H9 (cell line): ENCODE results near the gene ZP1. TPM values are rescaled to one million over a fixed set of nuclear protein-coding genes. Genes with fewer than 3 reads are reported as not detected.

Experiments
- DNase-seq: peaks from one replicate; pipeline ENCODE4 v3.0.0-alpha.2; 2017
- H2AFZ ChIP-seq: one replicate; pipeline ENCODE4 v1.6.1; 2013; ENCODE audit warnings: mild to moderate bottlenecking, low read length, control low read depth, moderate library complexity
- H2AK5ac ChIP-seq: 2 replicates; pipeline ENCODE4 v1.6.1; 2013; ENCODE audit warnings: low read length, control low read depth, mixed read lengths; ENCODE audit not compliant: insufficient read length
- H2BK120ac ChIP-seq: one replicate; pipeline ENCODE4 v1.6.1; 2013; ENCODE audit warnings: low read depth, mild to moderate bottlenecking, low read length, control low read depth, inconsistent platforms; ENCODE audit not compliant: poor library complexity, severe bottlenecking
- H2BK12ac ChIP-seq: 2 replicates; pipeline ENCODE4 v1.6.1; 2013; ENCODE audit warnings: low read length, control low read depth, mixed read lengths, low read depth; ENCODE audit not compliant: insufficient read length
- H2BK15ac ChIP-seq: 2 replicates; pipeline ENCODE4 v1.6.1; 2013; ENCODE audit warnings: low read depth, low read length, control low read depth
- H2BK20ac ChIP-seq: one replicate; pipeline ENCODE4 v1.6.1; 2013; ENCODE audit warnings: low read depth, mild to moderate bottlenecking, low read length, control low read depth, inconsistent platforms; ENCODE audit not compliant: poor library complexity, severe bottlenecking
- H2BK5ac ChIP-seq: 2 replicates; pipeline ENCODE4 v1.6.1; 2013; ENCODE audit warnings: low read length, control low read depth, mixed read lengths; ENCODE audit not compliant: insufficient read length
- H3K14ac ChIP-seq: 2 replicates; pipeline ENCODE4 v1.6.1; 2013; ENCODE audit warnings: low read length, control low read depth; ENCODE audit not compliant: insufficient read depth
- H3K18ac ChIP-seq: 2 replicates; pipeline ENCODE4 v1.6.1; 2013; ENCODE audit warnings: low read depth, mild to moderate bottlenecking, mixed read lengths, low read length, control low read depth; ENCODE audit not compliant: insufficient read length
- H3K23ac ChIP-seq: 2 replicates; pipeline ENCODE4 v1.6.1; 2013; ENCODE audit warnings: low read length, control low read depth, mixed read lengths, low read depth; ENCODE audit not compliant: insufficient read length
- H3K23me2 ChIP-seq: 2 replicates; pipeline ENCODE4 v1.6.1; 2013; ENCODE audit warnings: low read depth, mild to moderate bottlenecking, mixed read lengths, low read length, control low read depth; ENCODE audit not compliant: insufficient read length, poor library complexity, severe bottlenecking
- H3K27ac ChIP-seq: 2 replicates; pipeline ENCODE4 v1.5.1; 2013; ENCODE audit warnings: low read length, control low read depth, mixed read lengths, low read depth; ENCODE audit not compliant: insufficient read length
- H3K27me3 ChIP-seq: 2 replicates; pipeline ENCODE4 v1.6.1; 2013; ENCODE audit warnings: low read length, control low read depth, inconsistent platforms; ENCODE audit not compliant: insufficient read depth
- H3K4ac ChIP-seq: 2 replicates; pipeline ENCODE4 v1.6.1; 2013; ENCODE audit warnings: low read depth, mild to moderate bottlenecking, control low read depth, inconsistent platforms, low read length, moderate library complexity
- H3K4me1 ChIP-seq: 2 replicates; pipeline ENCODE4 v1.6.1; 2013; ENCODE audit warnings: low read length, control low read depth, inconsistent platforms; ENCODE audit not compliant: insufficient read depth
- H3K4me2 ChIP-seq: 2 replicates; pipeline ENCODE4 v1.6.1; 2013; ENCODE audit warnings: low read length, control low read depth, mixed read lengths; ENCODE audit not compliant: insufficient read length, insufficient read depth
- H3K56ac ChIP-seq: 2 replicates; pipeline ENCODE4 v1.6.1; 2013; ENCODE audit warnings: low read depth, mild to moderate bottlenecking, mixed read lengths, low read length, control low read depth; ENCODE audit not compliant: insufficient read length
- H3K79me1 ChIP-seq: 2 replicates; pipeline ENCODE4 v1.6.1; 2013; ENCODE audit warnings: low read depth, mild to moderate bottlenecking, moderate library complexity, low read length, control low read depth, inconsistent platforms; ENCODE audit not compliant: insufficient read depth, poor library complexity, severe bottlenecking
- H3K79me2 ChIP-seq: 2 replicates; pipeline ENCODE4 v1.6.1; 2013; ENCODE audit warnings: low read length, control low read depth, inconsistent platforms; ENCODE audit not compliant: insufficient read depth
- H3K9ac ChIP-seq: 2 replicates; pipeline ENCODE4 v1.6.1; 2013; ENCODE audit warnings: low read length, control low read depth, mixed read lengths; ENCODE audit not compliant: insufficient read length; ENCODE audit errors: extremely low read depth
- H3K9me3 ChIP-seq: one replicate; pipeline ENCODE4 v1.6.1; 2013; ENCODE audit warnings: low read depth, low read length, inconsistent platforms; ENCODE audit not compliant: control insufficient read depth
- H3T11ph ChIP-seq: one replicate; pipeline ENCODE4 v1.6.1; 2013; ENCODE audit warnings: mild to moderate bottlenecking, low read length, control low read depth, inconsistent platforms
- H4K20me1 ChIP-seq: one replicate; pipeline ENCODE4 v1.6.1; 2013; ENCODE audit not compliant: control insufficient read depth, insufficient read length, insufficient read depth
- H4K5ac ChIP-seq: 2 replicates; pipeline ENCODE4 v1.6.1; 2013; ENCODE audit warnings: low read depth, mild to moderate bottlenecking, mixed read lengths, low read length, control low read depth; ENCODE audit not compliant: insufficient read length
- H4K8ac ChIP-seq: replicated peaks from 2 replicates; pipeline ENCODE4 v1.6.1; 2013; ENCODE audit warnings: low read length, control low read depth, mixed read lengths, low read depth; ENCODE audit not compliant: insufficient read length
- H4K91ac ChIP-seq: 2 replicates; pipeline ENCODE4 v1.6.1; 2013; ENCODE audit warnings: low read depth, mild to moderate bottlenecking, moderate library complexity, mixed read lengths, low read length, control low read depth; ENCODE audit not compliant: insufficient read length
- H3K27ac Mint-ChIP-seq, 3 experiments: 2 replicates in 2 of 3; 3 replicates in 1 of 3; pipeline ENCODE4 v1.8.0; 2020 to 2021; ENCODE audit warnings: mixed read lengths in 3 of 3, mild to moderate bottlenecking in 1 of 3, moderate library complexity in 1 of 3
- H3K27me3 Mint-ChIP-seq: 2 replicates; pipeline ENCODE4 v1.8.0; 2021; ENCODE audit warnings: low read depth, mild to moderate bottlenecking, moderate library complexity, mixed read lengths
- H3K36me3 Mint-ChIP-seq, 3 experiments: 2 replicates in 2 of 3; 3 replicates in 1 of 3; pipeline ENCODE4 v1.8.0; 2020 to 2021; ENCODE audit warnings: low read depth in 3 of 3, mixed read lengths in 3 of 3; ENCODE audit not compliant: insufficient read depth in 1 of 3
- H3K4me1 Mint-ChIP-seq, 2 experiments: 2 replicates each; pipeline ENCODE4 v1.8.0; 2020; ENCODE audit warnings: mixed read lengths in 2 of 2
- H3K4me3 Mint-ChIP-seq, 2 experiments: 2 replicates in 1 of 2; 3 replicates in 1 of 2; pipeline ENCODE4 v1.8.0; 2020 to 2021; ENCODE audit warnings: mild to moderate bottlenecking in 2 of 2, mixed read lengths in 2 of 2, moderate library complexity in 1 of 2
- H3K9me3 Mint-ChIP-seq, 2 experiments: 2 replicates in 1 of 2; 3 replicates in 1 of 2; pipeline ENCODE4 v1.8.0; 2020; ENCODE audit warnings: mild to moderate bottlenecking in 2 of 2, mixed read lengths in 2 of 2, moderate library complexity in 1 of 2
- WGBS: extraction: QIAGEN DNeasy Blood & Tissue Kit; methylation state at CpG from one replicate; pipeline ENCODE4 v1.1.7; 2013; ENCODE audit warnings: missing lambda C conversion rate, low lambda C conversion rate, mixed read lengths; ENCODE audit not compliant: insufficient read length; ENCODE audit errors: extremely low coverage; 5-methylcytosine and 5-hydroxymethylcytosine counted together
- total RNA-seq: library from RNA; stranded (reverse); gene quantifications from 2 replicates; pipeline ENCODE4 v1.2.1, GENCODE V29; 2021
- TF ChIP-seq, protein P1 (sequence below): fragments of 200-600 bp; sonication (generic); conservative IDR thresholded peaks from 3 replicates; pipeline ENCODE4 v1.8.0; 2021; ENCODE audit warnings: antibody characterized with exemption, mild to moderate bottlenecking

ZP1 gene
- total RNA-seq, 1 experiment from 2014 or later, result not detected

DNA sequence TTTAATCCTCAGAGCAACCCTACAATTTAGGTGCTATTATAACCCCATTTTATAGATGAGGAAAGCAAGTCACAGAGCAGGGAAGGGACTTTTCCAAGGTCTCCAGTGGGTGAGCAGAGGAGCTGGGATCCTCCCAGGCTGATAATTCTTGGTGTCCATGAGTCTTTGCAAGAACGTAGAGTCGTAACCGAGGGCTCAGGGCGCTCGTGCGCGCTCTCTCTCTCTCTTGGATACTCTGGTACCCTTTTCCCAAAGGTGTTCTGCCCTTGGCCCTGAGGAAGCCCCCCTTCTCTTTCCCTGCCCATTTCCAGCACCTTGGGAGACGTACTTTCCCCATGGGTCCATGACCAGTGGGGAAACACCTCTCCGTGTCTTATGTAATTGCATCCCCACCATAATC is 5.2 kb upstream of the ZP1 start:
- Histone ChIP-seq H3K79me2 (no peaks in the 10 kb centered on the region), H3K23me2 (no peaks in the 10 kb centered on the region), H3K14ac (no peak overlapping the region), H2BK120ac (no peak overlapping the region), H3K9me3 (no peaks in the 10 kb centered on the region), H3K23ac (no peak overlapping the region), H3K27me3 (no peaks in the 10 kb centered on the region), H3K18ac (no peak overlapping the region), H3K27ac (no peak overlapping the region), H4K8ac (no peak overlapping the region), H2BK15ac (no peak overlapping the region), H4K91ac (no peak overlapping the region), H2BK5ac (no peak overlapping the region), H3K4me1 (no peaks in the 10 kb centered on the region; the same call in 1 of the 2 replicates), H3K4ac (no peak overlapping the region), H3K56ac (no peak overlapping the region), H2BK12ac (no peak overlapping the region), H4K20me1 (no peaks in the 10 kb centered on the region), H3K79me1 (no peaks in the 10 kb centered on the region), H4K5ac (no peak overlapping the region), H2AK5ac (no peak overlapping the region), H3T11ph (no peak overlapping the region), H2AFZ (no peak overlapping the region), H3K4me2 (no peak overlapping the region), H2BK20ac (no peak overlapping the region), H3K9ac (no peak overlapping the region)
- H3K27ac Mint-ChIP-seq, result no peak overlapping the region; a peak in 1 of 7 replicates
- no peak for DNase-seq
- H3K9me3 Mint-ChIP-seq, result peaks cover 0 to 2% of the 10 kb centered on the region in 2 experiments; a peak in 1 of 5 replicates
- no peaks in the 10 kb centered on the region; a peak in 1 of 7 replicates for H3K36me3 Mint-ChIP-seq
- no CpG with 5 or more reads among the region's 9 CpGs for WGBS
- no peak overlapping the region for H3K4me3 Mint-ChIP-seq
- peaks cover 2% of the 10 kb centered on the region for H3K27me3 Mint-ChIP-seq
- TF ChIP-seq, protein P1, sequence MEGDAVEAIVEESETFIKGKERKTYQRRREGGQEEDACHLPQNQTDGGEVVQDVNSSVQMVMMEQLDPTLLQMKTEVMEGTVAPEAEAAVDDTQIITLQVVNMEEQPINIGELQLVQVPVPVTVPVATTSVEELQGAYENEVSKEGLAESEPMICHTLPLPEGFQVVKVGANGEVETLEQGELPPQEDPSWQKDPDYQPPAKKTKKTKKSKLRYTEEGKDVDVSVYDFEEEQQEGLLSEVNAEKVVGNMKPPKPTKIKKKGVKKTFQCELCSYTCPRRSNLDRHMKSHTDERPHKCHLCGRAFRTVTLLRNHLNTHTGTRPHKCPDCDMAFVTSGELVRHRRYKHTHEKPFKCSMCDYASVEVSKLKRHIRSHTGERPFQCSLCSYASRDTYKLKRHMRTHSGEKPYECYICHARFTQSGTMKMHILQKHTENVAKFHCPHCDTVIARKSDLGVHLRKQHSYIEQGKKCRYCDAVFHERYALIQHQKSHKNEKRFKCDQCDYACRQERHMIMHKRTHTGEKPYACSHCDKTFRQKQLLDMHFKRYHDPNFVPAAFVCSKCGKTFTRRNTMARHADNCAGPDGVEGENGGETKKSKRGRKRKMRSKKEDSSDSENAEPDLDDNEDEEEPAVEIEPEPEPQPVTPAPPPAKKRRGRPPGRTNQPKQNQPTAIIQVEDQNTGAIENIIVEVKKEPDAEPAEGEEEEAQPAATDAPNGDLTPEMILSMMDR, result no peak
- peaks cover 0 to 2% of the 10 kb centered on the region in 2 experiments; a peak in 2 of 4 replicates for H3K4me1 Mint-ChIP-seq
